Endothelial cell (in vitro differentiated cells): ENCODE data around the gene SPDYE6. TPM values are rescaled to one million over a fixed set of nuclear protein-coding genes. Genes with fewer than 3 reads are reported as not detected.

Source experiments
- DNase-seq: peaks from one replicate; pipeline ENCODE4 v3.0.0; 2021; ENCODE audit warnings: low spot score
- H3K27ac Mint-ChIP-seq: one replicate; pipeline ENCODE4 v1.8.0; 2021; ENCODE audit warnings: mixed read lengths, inconsistent platforms; ENCODE audit not compliant: unreplicated experiment
- H3K27me3 Mint-ChIP-seq: one replicate; pipeline ENCODE4 v1.8.0; 2021; ENCODE audit warnings: mild to moderate bottlenecking, moderate library complexity, mixed read lengths, inconsistent platforms; ENCODE audit not compliant: unreplicated experiment
- H3K36me3 Mint-ChIP-seq: one replicate; pipeline ENCODE4 v1.8.0; 2021; ENCODE audit warnings: mild to moderate bottlenecking, low read depth, mixed read lengths, inconsistent platforms; ENCODE audit not compliant: unreplicated experiment
- H3K4me1 Mint-ChIP-seq: one replicate; pipeline ENCODE4 v1.8.0; 2021; ENCODE audit warnings: mild to moderate bottlenecking, mixed read lengths, inconsistent platforms; ENCODE audit not compliant: unreplicated experiment
- H3K4me3 Mint-ChIP-seq: one replicate; pipeline ENCODE4 v1.8.0; 2021; ENCODE audit warnings: mild to moderate bottlenecking, mixed read lengths, inconsistent platforms; ENCODE audit not compliant: unreplicated experiment
- H3K9me3 Mint-ChIP-seq: one replicate; pipeline ENCODE4 v1.8.0; 2021; ENCODE audit warnings: mixed read lengths, inconsistent platforms; ENCODE audit not compliant: unreplicated experiment
- CTCF ChIP-seq: fragments of 200-600 bp; sonication (generic); IDR thresholded peaks from one replicate; pipeline ENCODE4 v1.5.0; 2021; ENCODE audit warnings: antibody characterized with exemption; ENCODE audit not compliant: unreplicated experiment
- total RNA-seq: library from RNA; stranded (reverse); fragmentation: NEBNext Ultra II Directional; extraction: Animal tissue kit (Norgen Biotek cat#: 25700); gene quantifications from one replicate; pipeline ENCODE4 v1.2.1, GENCODE V29; 2021; ENCODE audit not compliant: unreplicated experiment

The SPDYE6 gene
- total RNA-seq, 1 donor from 2014 or later, result not detected

DNA sequence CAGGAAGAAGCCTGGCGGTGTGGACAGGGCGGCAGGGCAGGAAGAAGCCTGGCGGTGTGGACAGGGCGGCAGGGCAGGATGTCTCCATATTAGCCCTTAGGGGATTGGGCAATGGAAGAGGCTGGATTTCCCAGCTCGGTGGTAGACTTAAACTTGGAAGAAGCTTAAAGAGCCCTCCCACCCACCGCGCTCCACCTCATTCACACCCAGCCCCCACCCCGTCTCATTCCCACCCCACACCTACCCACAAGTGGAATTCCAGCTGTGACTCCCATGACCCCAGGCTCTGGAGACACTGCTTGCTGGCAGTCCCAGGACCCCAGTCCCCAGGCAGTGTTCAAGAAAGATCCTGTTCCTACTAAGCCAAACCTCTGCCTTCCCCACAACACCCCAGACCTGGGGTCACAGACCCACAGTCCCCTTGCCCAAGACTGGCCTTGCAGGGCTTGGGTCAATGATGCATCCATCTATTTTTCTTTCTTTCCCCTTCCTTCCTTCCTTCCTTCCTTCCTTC lies 34.0 kb downstream of the SPDYE6 start:
- Mint-ChIP-seq H3K9me3 (no peaks in the 10 kb centered on the region), H3K4me3 (peak overlapping the region; percentile 60), H3K27ac (peak overlapping the region; percentile 81), H3K4me1 (peaks cover 4% of the 10 kb centered on the region), H3K36me3 (no peaks in the 10 kb centered on the region), H3K27me3 (peaks cover 10% of the 10 kb centered on the region)
- TF ChIP-seq CTCF, result no peak
- no peak for DNase-seq

GRCh38 chr7:102321351-102322201 lies 34.7 kb downstream of the SPDYE6 start:
- Mint-ChIP-seq H3K27me3 (peaks cover 10% of the 10 kb centered on the region), H3K36me3 (no peaks in the 10 kb centered on the region), H3K4me1 (peaks cover 4% of the 10 kb centered on the region), H3K9me3 (no peaks in the 10 kb centered on the region), H3K27ac (no peak overlapping the region), H3K4me3 (no peak overlapping the region)
- DNase-seq, result peak; percentile 46
- no peak for TF ChIP-seq CTCF

DNA sequence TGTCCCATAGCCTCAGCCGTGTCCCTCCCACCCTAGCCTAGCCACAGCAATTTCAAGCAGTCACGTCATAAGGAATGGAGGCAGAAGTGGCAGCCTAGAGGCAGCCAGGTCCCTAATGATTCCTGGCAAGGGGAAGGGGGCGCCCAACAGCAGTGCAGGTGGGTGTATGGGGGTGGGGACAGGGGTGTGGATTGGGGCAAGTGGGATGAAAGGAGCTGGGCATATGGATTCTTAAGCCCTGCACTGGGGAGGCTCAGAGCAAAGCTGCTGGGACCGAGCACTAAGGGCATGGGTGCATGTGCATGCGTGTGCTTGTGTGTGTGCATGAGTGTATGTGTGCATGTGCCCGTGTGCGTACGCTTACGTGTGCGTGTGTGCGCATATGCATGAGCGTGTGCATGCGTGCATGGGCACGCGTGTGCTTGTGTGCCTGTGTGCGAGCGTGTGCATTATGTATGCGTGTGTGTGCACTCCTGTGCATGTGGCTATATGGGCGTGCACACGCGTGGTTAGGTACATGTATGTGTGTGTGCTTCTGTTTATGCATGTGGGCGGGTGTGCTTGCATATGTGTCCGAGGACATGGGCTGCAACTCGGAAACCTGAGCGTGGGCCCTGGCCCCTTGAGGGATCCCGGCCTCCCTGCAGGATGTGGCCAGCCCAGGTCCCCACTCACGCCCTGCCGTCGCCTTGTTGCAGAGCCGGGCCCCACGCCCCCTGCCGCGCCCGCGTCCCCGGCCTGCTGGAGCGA lies 35.5 kb downstream of the SPDYE6 start:
- peaks cover 10% of the 10 kb centered on the region for H3K27me3 Mint-ChIP-seq
- H3K27ac Mint-ChIP-seq, result no peak overlapping the region
- peaks cover 4% of the 10 kb centered on the region for H3K4me1 Mint-ChIP-seq
- H3K36me3 Mint-ChIP-seq, result no peaks in the 10 kb centered on the region
- no peak for TF ChIP-seq CTCF
- no peaks in the 10 kb centered on the region for H3K9me3 Mint-ChIP-seq
- no peak overlapping the region for H3K4me3 Mint-ChIP-seq
- no peak for DNase-seq

GRCh38 chr7:102320181-102320580 lies 36.1 kb downstream of the SPDYE6 start:
- no peak for DNase-seq
- peaks cover 10% of the 10 kb centered on the region for H3K27me3 Mint-ChIP-seq
- H3K4me3 Mint-ChIP-seq, result no peak overlapping the region
- no peak for TF ChIP-seq CTCF
- no peaks in the 10 kb centered on the region for H3K36me3 Mint-ChIP-seq
- H3K27ac Mint-ChIP-seq, result no peak overlapping the region
- H3K4me1 Mint-ChIP-seq, result peaks cover 4% of the 10 kb centered on the region
- no peaks in the 10 kb centered on the region for H3K9me3 Mint-ChIP-seq
